Activated CD4-positive, CD25-positive, alpha-beta regulatory T cell (primary cell): ENCODE measurements around the gene HELLS.
"Not testable (repeated sequence)": the region's sequence is repeated elsewhere in the genome, so short reads cannot be mapped to it uniquely, and the experiment has no call there.

Experiments used
- DNase-seq, 4 experiments: peaks; one replicate each; lab custom pipeline; 2025; lab: John Stamatoyannopoulos, UW

Gene HELLS

DNA sequence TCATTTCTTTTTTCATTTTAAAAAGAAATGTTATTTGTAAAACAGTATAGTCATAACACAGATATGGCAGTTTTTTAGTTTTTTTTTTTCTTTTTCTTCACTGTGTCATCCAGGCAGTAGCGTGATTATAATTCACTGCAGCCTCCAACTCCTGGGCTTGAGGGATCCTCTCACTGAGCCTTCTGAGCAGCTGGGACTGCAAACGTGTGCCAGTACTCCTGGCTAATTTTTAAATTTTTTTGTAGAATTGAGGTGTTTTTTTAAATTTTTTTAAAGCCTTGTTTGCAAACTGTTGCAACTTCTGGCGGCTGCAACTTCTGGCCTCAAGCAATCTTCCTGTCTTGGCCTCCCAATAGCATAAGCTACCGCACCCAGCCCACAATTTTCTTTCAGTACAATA is 63.0 kb downstream of the HELLS start:
- no peak for DNase-seq

- no peak for DNase-seq
These were observed 69.0 kb downstream of the HELLS start for GRCh38 chr10:94614558-94614957.

- DNase-seq = no peak
These were observed 71.9 kb downstream of the HELLS start for GRCh38 chr10:94617389-94617944.

GRCh38 chr10:94622666-94623205 is 77.1 kb downstream of the HELLS start:
- DNase-seq = no peak

DNA sequence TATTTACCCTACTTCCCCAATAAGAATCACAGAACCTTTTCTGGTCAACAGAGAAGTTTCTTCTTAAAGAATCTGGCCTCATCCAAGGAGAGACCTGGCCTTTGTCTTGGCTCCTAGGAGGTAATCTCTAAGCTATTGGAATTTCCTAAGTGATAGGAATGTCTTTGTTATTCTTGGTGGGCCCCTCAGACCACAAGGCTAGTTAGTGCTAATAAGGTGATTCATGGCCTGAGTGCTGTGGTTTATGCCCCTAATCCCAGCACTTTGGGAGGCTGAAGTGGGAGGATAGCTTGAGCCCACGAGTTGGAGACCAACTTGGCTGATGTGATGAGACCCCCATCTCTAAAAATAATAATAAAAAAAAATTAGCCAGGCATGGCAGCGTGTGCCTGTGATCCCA is 78.0 kb downstream of the HELLS start:
- DNase-seq = no peak

- DNase-seq = no peak
These were observed 80.9 kb downstream of the HELLS start for GRCh38 chr10:94626476-94626875.

- no peak for DNase-seq
These were observed 81.9 kb downstream of the HELLS start for GRCh38 chr10:94627511-94627910.

GRCh38 chr10:94630017-94630688 is 84.6 kb downstream of the HELLS start:
- no peak for DNase-seq

GRCh38 chr10:94631077-94631875 is 85.7 kb downstream of the HELLS start:
- no peak for DNase-seq

- no peak for DNase-seq
These were observed 87.4 kb downstream of the HELLS start for GRCh38 chr10:94632954-94633353.

GRCh38 chr10:94638097-94638496 is 92.5 kb downstream of the HELLS start:
- DNase-seq = not testable (repeated sequence)

DNA sequence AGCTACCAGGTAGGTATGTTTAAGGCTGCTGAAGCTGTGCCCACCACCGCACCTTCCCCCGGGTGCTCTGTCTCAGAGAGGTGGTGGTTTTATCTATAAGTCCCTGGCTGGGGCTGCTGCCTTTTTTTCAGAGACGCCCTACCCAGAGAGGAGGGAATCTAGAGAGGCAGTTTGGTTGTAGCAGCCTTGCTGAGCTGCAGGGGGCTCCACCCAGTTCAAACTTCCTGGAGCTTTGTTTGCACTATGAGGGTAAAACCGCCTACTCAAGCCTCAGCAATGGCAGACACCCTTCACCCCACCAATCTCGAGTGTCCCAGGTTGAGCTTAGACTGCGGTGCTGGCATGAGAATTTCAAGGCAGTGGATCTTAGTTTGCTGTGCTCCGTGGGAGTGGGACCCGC is 94.3 kb downstream of the HELLS start:
- DNase-seq = no peak

DNA sequence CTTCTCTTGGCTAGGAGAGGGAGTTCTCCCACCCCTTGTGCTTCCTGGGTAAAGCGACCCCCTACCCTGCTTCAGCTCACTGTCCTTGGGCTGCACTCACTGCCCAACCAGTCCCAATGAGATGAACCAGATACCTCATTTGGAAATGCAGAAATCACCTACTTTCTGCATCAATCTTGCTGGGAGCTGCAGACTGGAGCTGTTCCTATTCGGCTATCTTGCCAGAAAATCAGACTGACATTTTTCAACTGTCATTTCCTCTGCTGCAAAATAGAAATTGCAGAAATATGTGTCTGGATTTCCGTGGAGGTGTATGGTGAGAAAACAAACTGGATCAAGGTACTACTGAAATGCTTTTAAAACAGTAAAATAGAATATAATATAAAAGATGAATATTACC is 95.0 kb downstream of the HELLS start:
- no peak for DNase-seq

GRCh38 chr10:94641480-94641879 is 95.9 kb downstream of the HELLS start:
- no peak for DNase-seq

DNA sequence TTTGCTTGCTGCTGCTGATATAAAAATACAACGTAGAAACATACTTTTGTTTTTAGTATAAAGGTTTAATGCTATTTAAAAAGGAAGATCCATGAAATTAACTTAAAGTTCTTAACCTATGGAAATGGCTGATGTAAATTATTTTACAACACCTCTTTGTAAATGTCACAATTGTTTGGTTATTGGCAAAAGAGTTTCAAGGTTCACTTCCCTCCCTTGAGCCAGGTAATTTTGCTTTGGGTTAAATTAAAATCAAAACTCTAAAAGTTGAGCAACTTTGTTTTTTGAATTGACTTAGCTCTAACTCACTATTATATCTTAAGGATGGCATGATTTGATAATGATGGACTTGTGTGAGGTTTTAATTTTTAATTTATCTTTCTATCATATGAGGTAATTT is 98.8 kb downstream of the HELLS start:
- no peak for DNase-seq

DNA sequence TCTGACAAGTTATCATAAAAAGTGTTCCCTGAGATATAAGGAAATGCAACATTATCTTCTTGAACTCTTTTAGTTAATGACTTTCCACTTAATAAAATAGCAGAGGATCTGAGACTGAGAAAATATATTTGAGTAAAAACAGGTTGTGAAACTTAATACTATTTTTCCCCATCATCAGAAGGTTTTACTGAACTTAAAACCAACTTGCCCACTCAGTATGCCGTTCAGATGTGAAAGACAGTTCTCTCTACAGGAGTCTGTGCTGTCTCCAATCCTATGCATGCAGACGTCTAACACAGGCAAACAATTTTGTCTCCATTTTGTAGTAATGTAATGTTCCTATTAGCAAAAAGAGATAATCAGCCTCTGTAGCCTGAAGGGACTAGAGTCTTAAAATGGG is 99.7 kb downstream of the HELLS start:
- DNase-seq = no peak
